HG02981 (cell line): ENCODE measurements around the gene PLPP4.

ENCODE experiments used
- ATAC-seq: cut with Tn5 transposase; IDR thresholded peaks from one replicate; pipeline ENCODE4 v1.9.1; 2021; ENCODE audit warnings: mild to moderate bottlenecking, moderate library complexity; ENCODE audit not compliant: unreplicated experiment

The PLPP4 gene

DNA sequence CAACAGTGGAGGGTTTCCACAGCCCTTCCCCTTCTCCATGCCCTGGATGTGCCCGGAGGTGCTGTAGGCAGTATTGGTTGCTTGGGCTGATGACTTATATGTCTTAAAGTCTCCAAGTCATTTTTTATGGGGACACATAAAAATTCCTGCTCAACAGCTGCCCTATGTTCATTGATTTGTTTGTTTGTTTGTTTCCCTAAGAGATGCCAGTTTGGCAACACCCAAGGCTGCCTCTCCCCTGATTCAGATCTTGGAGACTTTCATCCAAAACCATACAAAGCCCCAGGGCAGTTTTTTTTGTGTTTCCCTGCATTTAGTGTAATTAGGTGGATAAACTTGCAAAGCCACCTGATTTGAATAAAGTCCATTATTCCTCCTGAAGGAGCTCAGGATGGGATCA, 115.3 kb downstream of the PLPP4 start:
- ATAC-seq: no peak

- ATAC-seq: no peak
Observed at GRCh38 chr10:120573355-120573754, 116.3 kb downstream of the PLPP4 start.

DNA sequence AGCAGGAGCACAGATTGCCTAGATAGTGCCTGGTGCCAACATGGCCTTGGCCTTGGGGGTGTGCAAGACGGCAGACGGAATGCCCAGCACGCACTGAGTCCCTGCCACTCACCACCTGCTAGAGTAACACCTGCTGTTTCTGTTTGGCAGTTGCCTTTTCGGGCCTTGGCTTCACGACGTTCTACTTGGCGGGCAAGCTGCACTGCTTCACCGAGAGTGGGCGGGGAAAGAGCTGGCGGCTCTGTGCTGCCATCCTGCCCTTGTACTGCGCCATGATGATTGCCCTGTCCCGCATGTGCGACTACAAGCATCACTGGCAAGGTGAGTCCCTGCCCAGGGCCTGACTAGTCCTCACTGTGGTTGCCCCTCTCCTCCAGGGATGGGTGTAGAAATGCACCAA, 118.0 kb downstream of the PLPP4 start:
- ATAC-seq: no peak

DNA sequence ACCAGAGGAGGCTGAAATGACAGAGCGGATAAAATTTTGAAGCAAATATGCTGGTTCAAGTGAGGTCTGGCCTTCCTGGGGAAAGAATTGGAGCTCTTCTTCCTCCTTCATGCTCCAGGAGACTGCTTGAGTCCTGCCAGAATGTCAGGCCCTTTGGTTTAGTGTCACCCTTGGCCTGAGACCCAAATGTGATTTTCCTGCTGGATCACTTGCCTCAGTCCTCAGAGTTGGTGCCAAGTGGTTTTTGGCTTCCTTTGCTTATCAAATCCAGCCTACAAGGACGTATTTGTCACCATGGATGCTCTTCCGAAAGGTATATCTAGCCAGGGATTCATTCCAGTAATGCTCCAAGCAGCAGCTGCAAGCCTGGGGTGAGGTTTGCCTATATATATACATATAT, 118.4 kb downstream of the PLPP4 start:
- ATAC-seq: no peak

DNA sequence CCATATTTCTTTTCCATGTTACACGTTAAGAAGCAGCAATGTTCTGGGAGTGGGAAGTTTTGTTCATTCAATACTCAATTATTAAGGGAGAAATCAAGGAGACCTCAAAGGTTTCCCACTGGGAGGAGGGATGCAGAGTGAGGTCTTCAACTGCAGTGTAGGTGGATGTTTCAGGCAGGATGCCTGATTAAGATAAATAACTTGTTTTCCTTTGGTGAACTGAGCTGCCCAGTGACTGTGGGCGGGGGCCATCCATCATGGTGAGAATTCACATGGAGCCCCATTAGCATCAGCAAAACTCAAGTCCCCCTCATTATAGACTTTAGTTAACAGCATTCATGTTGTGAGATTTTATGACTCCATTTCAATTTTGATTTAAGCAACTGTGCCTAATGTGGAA, 121.1 kb downstream of the PLPP4 start:
- ATAC-seq: no peak

DNA sequence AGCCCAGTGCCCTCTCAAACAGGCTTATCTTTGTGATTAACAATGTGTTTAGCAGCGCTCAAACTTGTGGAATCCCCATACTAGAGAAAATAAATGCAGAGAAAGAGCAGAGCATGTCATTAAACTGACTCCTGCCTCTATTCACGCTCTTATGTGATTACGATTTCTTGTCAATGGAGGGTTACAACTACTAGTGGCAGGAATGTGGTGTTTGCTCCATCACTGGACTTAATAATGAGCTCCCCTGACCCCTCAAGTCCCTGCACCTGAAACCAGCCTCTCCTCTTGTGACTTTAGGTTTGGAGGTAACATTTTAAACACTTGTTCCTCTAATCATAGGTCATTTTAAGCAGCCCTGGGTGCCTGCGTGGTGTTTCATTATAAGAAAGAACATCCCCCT, 121.9 kb downstream of the PLPP4 start:
- ATAC-seq: no peak

DNA sequence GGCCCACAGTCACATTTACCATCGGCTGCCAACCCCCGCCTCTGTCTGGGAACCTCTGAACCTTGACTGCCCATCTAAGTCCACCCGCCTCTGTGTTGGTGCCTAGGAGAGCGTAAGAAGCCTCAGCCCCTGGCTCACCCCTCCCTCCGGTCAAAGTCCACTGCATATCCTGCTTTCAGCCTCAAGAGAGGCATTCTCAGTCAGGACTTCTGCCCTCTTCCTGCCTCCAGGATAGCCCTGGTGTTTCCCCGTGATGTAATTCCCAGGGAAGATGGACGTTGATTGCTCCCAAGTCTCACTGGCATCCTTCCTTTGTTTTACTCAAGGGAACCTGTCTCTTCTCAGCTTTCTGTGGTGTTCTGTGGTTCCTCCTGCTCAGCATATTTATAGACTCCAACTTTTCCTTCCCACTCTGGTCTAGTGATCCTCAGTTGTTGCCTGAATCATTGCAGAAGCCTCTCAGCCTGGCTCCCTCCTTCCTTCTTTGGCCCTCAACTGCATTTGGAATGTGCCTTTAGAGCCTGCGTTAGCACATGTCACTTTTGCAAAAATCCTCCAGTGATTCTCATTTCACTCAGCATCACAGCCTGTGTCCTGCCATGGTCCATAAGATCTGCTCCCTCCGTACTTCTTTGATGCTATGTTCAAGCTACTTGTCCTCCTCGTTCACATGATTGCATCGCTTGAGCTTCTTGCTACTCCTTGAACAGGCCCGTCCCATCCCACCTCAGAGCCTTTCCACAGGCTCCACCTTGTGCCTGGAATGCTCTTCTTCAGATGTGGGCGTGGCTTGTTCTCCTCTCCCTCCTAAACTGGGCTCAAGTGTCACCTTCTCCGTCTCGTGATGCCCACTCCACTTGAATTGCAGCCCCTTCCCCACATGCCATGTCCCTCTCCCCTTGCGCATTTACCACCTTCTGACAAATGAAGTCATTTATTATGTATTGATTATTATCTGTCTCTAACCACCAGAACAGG, 124.2 kb downstream of the PLPP4 start:
- no peak for ATAC-seq

- ATAC-seq: no peak
Observed at GRCh38 chr10:120582753-120583152, 125.7 kb downstream of the PLPP4 start.

DNA sequence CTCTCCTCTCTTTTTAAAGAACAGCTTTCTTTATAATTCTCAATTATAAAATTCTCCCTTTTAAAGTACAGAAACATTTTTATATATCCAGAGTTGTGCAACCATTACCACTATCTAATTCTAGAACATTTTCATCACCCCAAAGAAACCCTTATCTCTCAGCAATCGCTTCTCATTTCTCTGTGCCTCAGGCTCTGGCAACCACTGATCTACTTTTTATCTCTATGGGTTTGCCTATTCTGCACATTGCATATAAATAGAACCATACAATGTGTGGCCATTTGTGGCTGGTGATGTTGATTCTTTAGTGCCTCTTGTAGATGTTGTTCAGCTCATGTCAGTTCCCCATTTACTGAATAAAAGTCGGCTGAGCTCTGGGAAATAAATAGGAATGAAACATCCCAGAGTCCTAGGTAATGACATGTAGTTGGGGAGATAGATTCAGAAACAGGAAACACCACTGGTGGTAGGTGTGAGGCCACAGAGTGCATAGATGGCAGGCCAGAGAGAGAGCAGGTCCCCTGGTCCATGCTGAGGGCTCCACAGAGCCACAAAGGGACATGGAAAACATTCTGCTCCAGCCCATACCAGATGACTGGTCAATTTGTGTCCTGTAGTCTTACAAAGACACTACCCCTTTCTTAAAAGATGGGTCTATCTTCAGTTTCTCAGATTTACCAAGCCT, 126.5 kb downstream of the PLPP4 start:
- no peak for ATAC-seq

- ATAC-seq: no peak
Observed at GRCh38 chr10:120584786-120585185, 127.8 kb downstream of the PLPP4 start.

DNA sequence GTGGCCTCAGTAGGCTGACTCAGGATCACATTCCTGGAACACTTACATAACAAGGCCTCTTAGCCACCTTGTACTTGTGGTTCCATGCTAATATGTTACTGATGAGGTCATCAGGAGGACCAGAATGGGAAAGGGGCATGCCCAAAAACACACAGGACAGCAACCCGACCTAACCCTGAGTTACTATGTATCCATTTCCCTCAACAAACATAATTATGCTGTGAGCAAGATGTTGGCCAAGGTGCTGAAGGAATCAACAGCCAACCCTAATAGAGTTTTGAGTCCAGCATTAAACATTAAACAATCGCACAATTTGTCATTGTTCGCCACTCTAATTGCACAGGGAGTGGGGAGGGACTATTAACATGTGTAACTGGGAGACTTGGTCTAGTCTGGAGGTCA, 129.4 kb downstream of the PLPP4 start:
- ATAC-seq: no peak

DNA sequence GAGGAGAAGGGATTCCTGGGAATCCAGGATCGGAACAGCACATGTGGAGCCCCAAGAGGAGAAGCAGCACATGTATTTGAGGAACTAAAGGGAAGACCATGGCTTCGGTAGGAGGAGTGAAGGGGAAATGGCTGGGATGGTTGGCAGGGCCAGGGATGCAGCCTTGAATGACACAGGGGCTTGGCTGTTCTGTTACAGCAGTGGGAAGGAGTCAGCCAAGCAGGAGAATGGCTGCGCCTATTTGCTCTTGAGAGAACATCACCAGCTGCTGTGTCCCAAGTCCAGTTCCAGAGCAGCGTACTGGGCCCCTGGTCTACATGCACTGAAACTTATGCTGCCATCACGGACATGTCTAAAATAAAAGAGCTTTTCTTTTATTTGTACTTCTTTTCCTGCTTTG, 130.0 kb downstream of the PLPP4 start:
- no peak for ATAC-seq

DNA sequence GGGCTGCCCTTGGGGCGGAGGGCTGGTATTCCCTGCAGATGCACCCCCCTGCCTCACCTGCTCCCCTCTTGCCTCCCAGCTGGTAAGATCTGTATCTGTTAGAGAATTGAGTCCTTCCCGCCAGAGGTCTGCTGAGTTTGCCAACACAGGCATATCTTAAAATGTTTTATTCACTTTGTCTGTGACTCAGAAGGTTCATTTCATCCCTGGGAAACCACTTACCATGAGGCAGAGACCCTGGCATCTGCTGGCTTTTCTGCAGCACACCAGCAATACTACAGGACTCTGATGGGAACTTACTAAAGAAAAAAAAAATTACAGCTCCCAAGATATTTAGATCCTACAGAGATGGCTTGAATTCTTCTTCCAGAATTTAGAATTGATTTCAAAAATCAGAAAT, 131.3 kb downstream of the PLPP4 start:
- no peak for ATAC-seq

DNA sequence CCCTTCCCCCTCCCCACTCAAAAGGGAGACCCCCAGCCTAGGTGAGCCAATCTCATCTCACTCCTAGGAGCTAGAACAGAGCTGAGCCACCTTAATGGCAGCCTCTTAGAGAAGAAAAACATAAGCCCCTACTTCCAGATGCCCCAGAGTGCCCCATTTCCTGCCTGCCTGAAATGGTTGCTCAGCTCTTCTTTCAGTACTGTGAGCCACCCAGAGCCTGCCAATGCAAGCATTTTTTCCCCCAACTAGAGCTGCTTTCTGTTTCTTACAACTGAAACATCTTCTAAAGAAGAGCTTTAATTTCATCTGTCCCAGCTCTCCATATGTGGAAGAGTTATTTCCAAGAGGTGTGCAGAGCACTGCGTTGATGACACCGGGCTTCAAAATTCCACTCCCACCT, 136.7 kb downstream of the PLPP4 start:
- no peak for ATAC-seq

GRCh38 chr10:120597902-120598301, 140.9 kb downstream of the PLPP4 start:
- no peak for ATAC-seq

DNA sequence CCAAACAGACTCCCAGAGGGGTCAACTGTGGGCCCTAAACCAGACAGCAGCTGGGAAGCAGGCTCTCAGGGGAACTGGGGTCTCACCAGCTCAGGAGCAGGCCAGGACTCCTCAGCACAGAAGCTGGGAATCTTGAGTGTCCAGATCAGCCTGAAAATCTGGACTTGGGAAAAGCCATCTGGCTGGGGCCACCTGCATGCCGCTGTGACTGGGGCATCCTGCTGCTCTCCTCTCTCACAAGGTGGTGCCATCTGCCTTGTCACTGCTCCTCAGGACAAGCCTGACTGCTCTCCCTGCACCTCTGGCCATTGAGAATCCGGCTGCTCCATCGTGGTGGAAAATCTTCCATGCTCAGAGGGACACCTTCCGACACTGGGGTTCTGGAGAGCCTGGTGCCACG, 141.4 kb downstream of the PLPP4 start:
- ATAC-seq: no peak

- ATAC-seq: no peak
Observed at GRCh38 chr10:120599200-120599724, 142.2 kb downstream of the PLPP4 start.

DNA sequence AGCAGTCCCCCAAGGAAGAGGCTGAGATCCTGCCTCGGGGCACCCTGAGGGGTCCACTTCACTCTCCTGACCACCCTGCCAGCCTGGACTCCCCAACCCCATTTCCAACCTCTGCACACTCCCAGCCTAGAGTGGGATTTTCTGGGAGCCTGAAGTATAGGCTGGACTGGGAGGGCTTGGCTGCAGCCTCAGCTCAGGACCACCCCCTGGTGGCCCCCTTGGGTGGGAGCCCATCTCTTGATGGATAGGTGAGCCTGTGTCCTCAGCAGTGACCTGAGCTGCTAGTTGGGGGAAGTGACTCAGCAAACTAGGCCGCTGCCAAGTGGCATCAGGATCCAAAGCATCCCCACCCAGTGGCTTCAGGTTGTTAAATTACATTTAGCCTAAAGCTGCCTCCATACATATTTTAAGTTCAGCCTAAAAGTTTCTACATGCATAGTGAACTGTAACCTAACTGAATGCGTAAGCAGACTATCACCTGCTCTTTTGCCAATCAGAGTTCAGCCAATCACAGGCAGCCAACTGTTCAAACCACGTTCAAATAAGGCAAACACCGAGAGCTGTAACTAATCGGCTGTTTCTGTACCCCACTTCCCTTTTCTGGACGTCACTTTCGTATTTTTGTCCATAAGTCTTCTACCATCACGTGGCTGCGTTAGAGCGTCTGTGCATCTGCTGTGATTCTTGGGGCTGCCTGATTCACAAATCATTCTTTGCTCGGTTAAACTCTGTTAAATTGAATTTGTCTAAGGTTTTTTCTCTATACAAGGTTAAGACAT, 144.0 kb downstream of the PLPP4 start:
- peak; percentile 29 for ATAC-seq

DNA sequence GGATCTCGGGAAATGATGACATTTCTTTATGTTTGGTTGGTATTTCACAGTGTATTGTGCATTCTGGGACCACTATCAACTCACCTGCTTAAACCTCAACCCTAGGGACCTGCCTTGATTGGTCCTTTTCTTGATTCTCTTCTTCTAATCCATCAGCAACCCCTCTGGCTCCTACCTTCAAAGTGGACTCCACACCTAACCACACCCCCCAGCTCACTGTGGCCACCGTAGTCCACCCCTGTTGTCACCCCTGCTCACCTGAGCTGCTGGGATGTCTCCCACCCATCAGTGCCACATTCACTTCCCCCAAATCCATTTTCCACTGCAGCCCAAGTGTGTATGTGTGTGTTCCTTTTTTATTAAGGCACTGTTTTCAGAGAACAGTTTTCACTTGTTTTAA, 145.0 kb downstream of the PLPP4 start:
- no peak for ATAC-seq

DNA sequence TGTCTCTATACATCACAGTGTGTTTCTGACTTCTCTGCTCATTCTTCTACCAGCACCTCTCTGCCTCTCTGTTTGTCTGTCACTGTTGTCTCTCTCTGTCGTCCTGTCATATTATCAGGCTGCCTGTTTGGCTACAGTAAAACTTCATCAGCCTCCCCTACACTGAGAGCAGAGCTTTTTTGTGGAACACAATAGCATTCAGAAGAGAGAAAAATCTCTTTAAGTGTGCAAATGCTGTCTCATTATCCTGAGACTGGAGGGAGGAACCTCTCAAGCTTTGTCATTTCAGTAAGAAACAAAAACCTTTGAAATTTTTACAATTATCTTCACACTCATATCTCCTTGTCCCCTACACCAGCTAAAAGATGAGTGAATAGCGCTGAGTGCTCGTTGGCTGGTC, 148.4 kb downstream of the PLPP4 start:
- no peak for ATAC-seq

DNA sequence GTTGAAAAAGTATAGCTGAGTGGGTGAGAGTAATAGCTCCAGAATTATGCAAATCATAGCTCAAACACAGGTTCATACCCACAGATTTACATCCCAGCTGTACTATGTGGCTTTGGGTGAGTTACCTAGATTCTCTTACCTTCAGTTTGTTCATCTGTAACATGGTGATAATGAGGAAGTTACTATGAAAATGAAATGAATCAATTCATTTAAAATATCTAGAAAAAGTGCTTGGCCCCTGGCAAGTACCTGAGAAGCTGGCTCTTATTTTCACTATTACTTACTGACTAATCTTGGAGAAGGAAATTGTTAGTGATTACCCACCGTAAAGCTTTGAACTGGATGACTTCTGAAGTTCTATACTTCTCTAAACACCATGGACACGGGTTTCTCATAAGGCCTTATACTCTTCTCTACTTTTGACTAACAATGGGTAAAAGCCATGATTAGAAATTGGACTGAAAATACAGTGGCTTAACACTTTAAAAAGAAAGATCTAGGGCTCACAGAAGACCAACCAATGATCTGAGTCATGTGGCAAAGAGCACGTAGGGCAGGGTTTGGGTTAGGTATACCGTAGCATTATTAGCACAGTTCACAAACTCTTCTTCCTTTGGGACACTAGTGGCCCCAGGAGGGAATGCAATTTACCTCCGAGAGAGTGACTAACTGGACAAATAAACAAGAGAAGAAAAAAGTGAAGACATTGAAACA, 149.2 kb downstream of the PLPP4 start:
- peak; percentile 68 for ATAC-seq
